Transverse colon (tissue), 4 donors: Measurements from ENCODE around the gene NPFFR2. TPM values are rescaled to one million over a fixed set of nuclear protein-coding genes. Genes with fewer than 3 reads are reported as not detected.
"Not testable (repeated sequence)": the region's sequence is repeated elsewhere in the genome, so short reads cannot be mapped to it uniquely, and the experiment has no call there.

Experiments used
- DNase-seq: peaks from one replicate; pipeline ENCODE4 v3.0.0-alpha.2; 2019
- H3K27ac ChIP-seq, 4 donors: fragments of 200-600 bp; sonication (generic); 2 replicates each; pipeline ENCODE4 v1.5.1; 2016 to 2018; ENCODE audit warnings: inconsistent platforms in 4 of 4
- H3K27me3 ChIP-seq: fragments of 200-600 bp; sonication (generic); 2 replicates; pipeline ENCODE4 v1.5.1; 2017; ENCODE audit warnings: inconsistent platforms
- H3K36me3 ChIP-seq, 4 donors: fragments of 200-600 bp; sonication (generic); 2 replicates each; pipeline ENCODE4 v1.5.1; 2017 to 2019; ENCODE audit warnings: inconsistent platforms in 4 of 4
- H3K4me1 ChIP-seq, 4 donors: fragments of 200-600 bp; sonication (generic); 2 replicates each; pipeline ENCODE4 v1.5.1; 2017 to 2020; ENCODE audit warnings: inconsistent platforms in 4 of 4
- H3K4me3 ChIP-seq, 4 donors: fragments of 200-600 bp; sonication (generic); 1 replicate in 1 of 4; 2 replicates in 3 of 4; pipeline versions ENCODE4 v1.5.1 to v1.6.1; 2017 to 2019; ENCODE audit warnings: inconsistent platforms in 4 of 4
- H3K9me3 ChIP-seq, 2 donors: fragments of 200-600 bp; sonication (generic); 2 replicates each; pipeline ENCODE4 v1.5.1; 2017 to 2019; ENCODE audit warnings: inconsistent platforms in 2 of 2
- EP300 ChIP-seq: sonication (generic); formaldehyde crosslinking; IDR thresholded peaks from one replicate; pipeline ENCODE4 v1.6.1; 2017; ENCODE audit warnings: antibody characterized with exemption, low read depth
- POLR2A ChIP-seq: fragments of 450-650 bp; IDR thresholded peaks from one replicate; pipeline ENCODE4 v1.6.1; 2016; ENCODE audit warnings: antibody characterized with exemption, mild to moderate bottlenecking, moderate library complexity
- POLR2AphosphoS5 ChIP-seq, 3 donors: sonication (generic); formaldehyde crosslinking; IDR thresholded peaks; one replicate each; pipeline ENCODE4 v1.6.1; 2016; ENCODE audit warnings: antibody characterized with exemption in 3 of 3
- WGBS, 2 donors: methylation state at CpG; one replicate each; pipeline ENCODE4 v1.1.5; 2018; ENCODE audit warnings: low coverage in 1 of 2; 5-methylcytosine and 5-hydroxymethylcytosine counted together
- in situ Hi-C, 4 donors: fragments of 200-750 bp; cut with MboI; loops; one replicate each; pipeline versions ENCODE4 v1.15.0 to v1.15.1; 2017; ENCODE audit warnings: low sequenced_read_pairs in 3 of 4, low pct_ligation_motif_present in 1 of 4, low pct_unique_long_range_greater_than_20kb in 1 of 4
- intact Hi-C: fragments of 100-400 bp; cut with DNase I; formaldehyde crosslinking; loops from one replicate; pipeline ENCODE4 v1.15.1; 2023; ENCODE audit warnings: low total_unique reads
- total RNA-seq, 4 donors: library from RNA; depleted of rRNA; stranded (reverse); fragments of >200 nt; gene quantifications; one replicate each; pipeline ENCODE4 v1.1.0, GENCODE V29; 2016
- TF ChIP-seq, protein P1 (sequence below), 5 experiments: fragments of 200-600 bp in 3 of 5; fragments of 450-650 bp in 2 of 5; sonication (generic) in 3 of 5; IDR thresholded peaks; 1 replicate in 2 of 5; 2 replicates in 3 of 5; pipeline ENCODE4 v1.5.1; 2016 to 2017; ENCODE audit warnings: antibody characterized with exemption in 5 of 5, inconsistent platforms in 3 of 5, mild to moderate bottlenecking in 2 of 5, moderate library complexity in 1 of 5

The NPFFR2 gene
- total RNA-seq, 4 donors from 2014 or later, result not detected

- Histone ChIP-seq H3K27ac (no peak overlapping the region), H3K9me3 (no peaks in the 10 kb centered on the region), H3K27me3 (no peaks in the 10 kb centered on the region), H3K4me3 (no peak overlapping the region), H3K4me1 (no peaks in the 10 kb centered on the region), H3K36me3 (no peaks in the 10 kb centered on the region)
- DNase-seq, result no peak
- intact Hi-C loops (no loop called here), in situ Hi-C loops (no loop called here)
- no peak for TF ChIP-seq POLR2AphosphoS5 (IDR thresholded peaks at IDR 0.05)
- TF ChIP-seq, protein P1, sequence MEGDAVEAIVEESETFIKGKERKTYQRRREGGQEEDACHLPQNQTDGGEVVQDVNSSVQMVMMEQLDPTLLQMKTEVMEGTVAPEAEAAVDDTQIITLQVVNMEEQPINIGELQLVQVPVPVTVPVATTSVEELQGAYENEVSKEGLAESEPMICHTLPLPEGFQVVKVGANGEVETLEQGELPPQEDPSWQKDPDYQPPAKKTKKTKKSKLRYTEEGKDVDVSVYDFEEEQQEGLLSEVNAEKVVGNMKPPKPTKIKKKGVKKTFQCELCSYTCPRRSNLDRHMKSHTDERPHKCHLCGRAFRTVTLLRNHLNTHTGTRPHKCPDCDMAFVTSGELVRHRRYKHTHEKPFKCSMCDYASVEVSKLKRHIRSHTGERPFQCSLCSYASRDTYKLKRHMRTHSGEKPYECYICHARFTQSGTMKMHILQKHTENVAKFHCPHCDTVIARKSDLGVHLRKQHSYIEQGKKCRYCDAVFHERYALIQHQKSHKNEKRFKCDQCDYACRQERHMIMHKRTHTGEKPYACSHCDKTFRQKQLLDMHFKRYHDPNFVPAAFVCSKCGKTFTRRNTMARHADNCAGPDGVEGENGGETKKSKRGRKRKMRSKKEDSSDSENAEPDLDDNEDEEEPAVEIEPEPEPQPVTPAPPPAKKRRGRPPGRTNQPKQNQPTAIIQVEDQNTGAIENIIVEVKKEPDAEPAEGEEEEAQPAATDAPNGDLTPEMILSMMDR (IDR thresholded peaks at IDR 0.05), result no peak
- no peak for TF ChIP-seq EP300
- no peak for TF ChIP-seq POLR2A
These were observed 42.0 kb downstream of the NPFFR2 start for GRCh38 chr4:72073816-72074215.

- intact Hi-C loops, result no loop called here
- no peaks in the 10 kb centered on the region for H3K27me3 ChIP-seq
- in situ Hi-C loops, result no loop called here
- H3K4me1 ChIP-seq, result no peaks in the 10 kb centered on the region
- no peak for TF ChIP-seq POLR2AphosphoS5 (IDR thresholded peaks at IDR 0.05)
- TF ChIP-seq POLR2A, result no peak
- no peak for TF ChIP-seq EP300
- TF ChIP-seq, protein P1 (IDR thresholded peaks at IDR 0.05), result no peak
- H3K36me3 ChIP-seq, result no peaks in the 10 kb centered on the region
- no peak for DNase-seq
- H3K9me3 ChIP-seq, result no peaks in the 10 kb centered on the region
- H3K4me3 ChIP-seq, result no peak overlapping the region
- H3K27ac ChIP-seq, result no peak overlapping the region
These were observed 44.8 kb downstream of the NPFFR2 start for GRCh38 chr4:72076562-72076961.

DNA sequence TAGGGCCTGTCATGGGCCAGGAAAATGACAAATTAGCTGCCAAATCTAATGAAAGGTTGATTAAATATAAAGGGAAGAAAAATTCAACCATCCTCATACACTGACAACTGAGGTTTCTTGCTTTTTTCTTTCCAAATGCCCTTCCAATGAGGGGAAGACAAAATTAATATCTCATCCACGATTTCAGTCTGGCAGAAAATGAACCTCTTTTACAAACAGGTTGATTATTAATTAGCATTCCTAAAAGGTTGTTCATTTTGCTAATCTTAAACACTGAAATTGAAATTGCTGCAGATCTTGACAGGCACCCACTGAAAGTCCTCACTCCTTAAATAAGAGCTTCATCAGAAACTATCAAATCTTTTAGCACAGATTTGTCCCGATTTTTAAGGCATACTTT lies 45.5 kb downstream of the NPFFR2 start:
- Histone ChIP-seq H3K9me3 (no peaks in the 10 kb centered on the region), H3K36me3 (no peaks in the 10 kb centered on the region), H3K4me1 (no peaks in the 10 kb centered on the region), H3K4me3 (no peak overlapping the region), H3K27me3 (no peaks in the 10 kb centered on the region), H3K27ac (no peak overlapping the region)
- no peak for DNase-seq
- TF ChIP-seq POLR2AphosphoS5 (IDR thresholded peaks at IDR 0.05) (no peak), EP300 (no peak), POLR2A (no peak)
- TF ChIP-seq, protein P1 (IDR thresholded peaks at IDR 0.05), result no peak
- WGBS, 2 donors, result 58 to 65% methylated on average over 2 of the region's 2 CpGs
- intact Hi-C loops (no loop called here), in situ Hi-C loops (no loop called here)

- no peaks in the 10 kb centered on the region for H3K4me1 ChIP-seq
- DNase-seq, result no peak
- in situ Hi-C loops (no loop called here), intact Hi-C loops (no loop called here)
- no peaks in the 10 kb centered on the region for H3K27me3 ChIP-seq
- no peak overlapping the region for H3K27ac ChIP-seq
- no peak overlapping the region for H3K4me3 ChIP-seq
- TF ChIP-seq POLR2A (no peak), EP300 (no peak), POLR2AphosphoS5 (IDR thresholded peaks at IDR 0.05) (no peak)
- TF ChIP-seq, protein P1 (IDR thresholded peaks at IDR 0.05), result no peak
- 7 to 18% methylated on average over 2 to 3 of the region's 3 CpGs for WGBS, 2 donors
- no peaks in the 10 kb centered on the region for H3K9me3 ChIP-seq
- no peaks in the 10 kb centered on the region for H3K36me3 ChIP-seq
These were observed 52.8 kb downstream of the NPFFR2 start for GRCh38 chr4:72084587-72085011.

DNA sequence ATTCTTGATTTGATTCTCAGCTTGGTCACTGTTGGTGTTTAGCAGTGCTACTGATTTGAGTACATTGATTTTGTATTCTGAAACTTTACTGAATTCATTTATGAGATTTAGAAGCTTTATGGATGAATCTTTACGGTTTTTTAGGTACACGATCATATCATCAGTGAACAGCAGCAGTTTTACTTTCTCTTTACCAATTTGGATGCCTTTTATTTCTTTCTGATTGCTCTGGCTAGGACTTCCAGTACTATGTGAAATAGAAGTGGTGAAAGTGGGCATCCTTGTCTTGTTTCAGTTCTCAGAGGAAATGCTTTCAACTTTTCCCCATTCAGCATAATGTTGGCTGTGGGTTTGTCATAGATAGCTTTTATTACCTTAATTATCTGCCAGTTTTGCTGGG lies 58.8 kb downstream of the NPFFR2 start:
- H3K9me3 ChIP-seq, DNase-seq, in situ Hi-C loops, H3K36me3 ChIP-seq, H3K4me1 ChIP-seq, intact Hi-C loops, H3K4me3 ChIP-seq, H3K27me3 ChIP-seq, H3K27ac ChIP-seq: not testable (repeated sequence)
- 42 to 74% methylated on average over 2 of the region's 2 CpGs for WGBS, 2 donors
